ENCODE data around the gene SPECC1L. TPM values are rescaled to one million over a fixed set of nuclear protein-coding genes. Genes with fewer than 3 reads are reported as not detected.

The SPECC1L gene
- total and polyA plus RNA-seq, 2 of the 8 experiments (the other 6 are each of a cell fraction or from before 2014, with no cell fraction given) = 15.7 to 61.6 TPM

DNA sequence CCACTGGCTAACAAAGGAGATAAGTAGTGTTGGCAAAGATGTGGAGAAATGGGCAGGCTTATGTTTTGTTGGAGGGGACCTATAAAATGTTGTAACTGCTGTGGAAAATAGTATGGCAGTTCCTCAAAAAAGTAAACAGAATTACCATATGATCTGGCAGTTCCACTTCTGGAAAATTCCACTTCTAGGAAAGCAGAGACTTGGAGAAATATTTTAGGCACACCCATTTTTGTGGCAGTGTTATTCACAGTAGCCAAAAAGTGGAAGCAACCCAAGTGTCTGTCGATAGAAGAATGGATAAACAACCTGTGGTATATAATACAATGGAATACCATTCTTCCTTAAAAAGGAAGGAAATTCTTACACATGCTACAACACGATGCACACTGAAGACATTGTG is 99.8 kb downstream of the SPECC1L start:
- no peaks in the 10 kb centered on the region for H3K79me2 ChIP-seq (ENCODE audit: control insufficient read depth in 1 of 2, insufficient read depth in 2 of 2, low read length in 2 of 2)
- CTCF ChIA-PET (ENCODE audit: partially characterized antibody) = no interaction called here
- no peak overlapping the region for H3K4me2 ChIP-seq (ENCODE audit: insufficient read depth in 1 of 2, low read depth in 2 of 2, low read length in 2 of 2)
- H2AK5ac ChIP-seq (ENCODE audit: low read depth, low read length) = no peak overlapping the region
- no peak overlapping the region for H2BK5ac ChIP-seq (ENCODE audit: low read depth, low read length)
- H3K18ac ChIP-seq (ENCODE audit: extremely low read depth, low read length) = no peak overlapping the region
- no peak overlapping the region for H3K23ac ChIP-seq (ENCODE audit: insufficient read length)
- H4K5ac ChIP-seq (ENCODE audit: insufficient read length, low read depth, low read length) = no peak overlapping the region
- FAIRE-seq (no peak), DNase-seq (ENCODE audit: low read depth in 1 of 2, low spot score in 2 of 2) (no peak)
- H2BK15ac ChIP-seq (ENCODE audit: low read length) = no peak overlapping the region
- H2BK12ac ChIP-seq (ENCODE audit: low read depth, low read length) = no peak overlapping the region
- no peak overlapping the region for H3K4me3 ChIP-seq (ENCODE audit: extremely low read depth in 1 of 4, insufficient read depth in 2 of 4, low read depth in 3 of 4, low read length in 4 of 4)
- WGBS, 2 experiments (ENCODE audit: extremely low coverage in 1 of 2, insufficient coverage in 1 of 2, insufficient read length in 1 of 2, insufficient replicate concordance in 2 of 2, low coverage in 1 of 2, low lambda C conversion rate in 2 of 2, missing lambda C conversion rate in 1 of 2) = 92% methylated on average over 2 of the region's 2 CpGs; no CpG with 5 or more reads in 1 of the 2 experiments
- no peaks in the 10 kb centered on the region for H3K23me2 ChIP-seq (ENCODE audit: low read depth, low read length)
- no peak overlapping the region for H4K8ac ChIP-seq (ENCODE audit: extremely low read depth, insufficient read depth, low read length)
- H3K4ac ChIP-seq (replicated peaks; ENCODE audit: insufficient read length, low read depth, low read length) = no peak overlapping the region
- no peak overlapping the region for H2BK120ac ChIP-seq (replicated peaks; ENCODE audit: low read depth, low read length)
- POLR2A ChIA-PET (ENCODE audit: partially characterized antibody) = no interaction called here
- no peaks in the 10 kb centered on the region for H3K9me3 ChIP-seq (ENCODE audit: insufficient read depth in 2 of 2, low read depth in 1 of 2, low read length in 1 of 2)
- H3K9ac ChIP-seq (replicated peaks in 1 of 4; ENCODE audit: extremely low read depth in 1 of 4, low read depth in 3 of 4, low read length in 3 of 4) = no peak overlapping the region
- H4K91ac ChIP-seq (replicated peaks; ENCODE audit: insufficient read length, low read length) = no peak overlapping the region
- TF ChIP-seq EP300 (IDR thresholded peaks at IDR 0.05; ENCODE audit: borderline replicate concordance in 1 of 2, low read depth in 2 of 2, low read length in 2 of 2) = no peak
- no peak for TF ChIP-seq SP2 (IDR thresholded peaks at IDR 0.05; ENCODE audit: low read length)
- TF ChIP-seq SRF (IDR thresholded peaks at IDR 0.05; ENCODE audit: low read depth, low read length) = no peak
- TF ChIP-seq SIRT6 (IDR thresholded peaks at IDR 0.05; ENCODE audit: low read length) = no peak
- TF ChIP-seq CEBPB (IDR thresholded peaks at IDR 0.05; ENCODE audit: low read depth, low read length) = no peak
- TF ChIP-seq FOSL1 (IDR thresholded peaks at IDR 0.05; ENCODE audit: insufficient read depth, low read depth, low read length) = no peak
- TF ChIP-seq CBX8 (IDR thresholded peaks at IDR 0.05; ENCODE audit: borderline replicate concordance, low read depth, low read length) = no peak
- no peak for TF ChIP-seq HDAC2 (IDR thresholded peaks at IDR 0.05; ENCODE audit: borderline replicate concordance in 1 of 2, low read depth in 2 of 2, low read length in 2 of 2)
- TF ChIP-seq, protein P1, sequence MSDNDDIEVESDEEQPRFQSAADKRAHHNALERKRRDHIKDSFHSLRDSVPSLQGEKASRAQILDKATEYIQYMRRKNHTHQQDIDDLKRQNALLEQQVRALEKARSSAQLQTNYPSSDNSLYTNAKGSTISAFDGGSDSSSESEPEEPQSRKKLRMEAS (IDR thresholded peaks at IDR 0.05) = no peak
- TF ChIP-seq RBBP5 (IDR thresholded peaks at IDR 0.05; ENCODE audit: borderline replicate concordance, low read depth, low read length) = no peak
- TF ChIP-seq EZH2 (IDR thresholded peaks at IDR 0.05; ENCODE audit: low read depth, low read length, severe bottlenecking) = no peak
- H2BK20ac ChIP-seq (ENCODE audit: low read length) = no peak overlapping the region
- no peak overlapping the region for H2AFZ ChIP-seq (ENCODE audit: low read length)
- H3K4me1 ChIP-seq (replicated peaks in 1 of 4; ENCODE audit: control insufficient read depth in 3 of 4, insufficient read depth in 4 of 4, low read length in 3 of 4) = no peaks in the 10 kb centered on the region
- H3K14ac ChIP-seq (ENCODE audit: insufficient read length) = no peak overlapping the region
- H3K56ac ChIP-seq (replicated peaks; ENCODE audit: insufficient read length, low read depth, low read length) = no peak overlapping the region
- H3K27ac ChIP-seq (ENCODE audit: low read depth, low read length) = no peak overlapping the region
- peaks cover 0 to 44% (median 27%) of the 10 kb centered on the region in 4 experiments; a peak in 6 of 8 replicates for H3K36me3 ChIP-seq (ENCODE audit: control insufficient read depth in 2 of 4, insufficient read depth in 4 of 4, low read length in 3 of 4)
- no peaks in the 10 kb centered on the region for H3K27me3 ChIP-seq (replicated peaks in 1 of 4; ENCODE audit: control insufficient read depth in 3 of 4, extremely low read depth in 1 of 4, insufficient read depth in 3 of 4, low read length in 3 of 4)
- H3K79me1 ChIP-seq (ENCODE audit: low read depth, low read length) = no peaks in the 10 kb centered on the region
- H4K20me1 ChIP-seq (replicated peaks in 1 of 2; ENCODE audit: control insufficient read depth in 1 of 2, insufficient read depth in 2 of 2, low read length in 2 of 2) = no peaks in the 10 kb centered on the region
